Measurements from ENCODE around the gene HSPD1. TPM values are rescaled to one million over a fixed set of nuclear protein-coding genes. Genes with fewer than 3 reads are reported as not detected.

HSPD1 gene
- total RNA-seq, 1 donor from 2014 or later, result 391 TPM

DNA sequence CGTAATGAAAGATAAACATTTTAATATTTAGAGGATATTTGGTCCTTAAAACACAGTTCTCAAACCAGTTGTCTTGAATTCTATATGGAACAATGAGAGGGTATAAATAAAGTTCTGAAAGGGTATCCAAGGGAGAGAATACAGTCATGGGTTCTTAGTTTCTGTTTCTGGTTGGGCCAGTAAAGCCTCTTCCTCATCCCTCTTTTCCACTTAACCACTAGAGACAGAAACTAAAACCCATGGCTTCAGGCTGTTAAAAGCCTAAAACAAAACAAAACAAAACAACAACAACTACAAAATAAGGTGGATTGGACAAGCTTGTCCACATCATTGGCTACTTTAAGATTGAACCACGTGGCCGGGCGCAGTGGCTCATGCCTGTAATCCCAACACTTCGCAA is 27.5 kb downstream of the HSPD1 start:
- TF ChIP-seq, protein P1, sequence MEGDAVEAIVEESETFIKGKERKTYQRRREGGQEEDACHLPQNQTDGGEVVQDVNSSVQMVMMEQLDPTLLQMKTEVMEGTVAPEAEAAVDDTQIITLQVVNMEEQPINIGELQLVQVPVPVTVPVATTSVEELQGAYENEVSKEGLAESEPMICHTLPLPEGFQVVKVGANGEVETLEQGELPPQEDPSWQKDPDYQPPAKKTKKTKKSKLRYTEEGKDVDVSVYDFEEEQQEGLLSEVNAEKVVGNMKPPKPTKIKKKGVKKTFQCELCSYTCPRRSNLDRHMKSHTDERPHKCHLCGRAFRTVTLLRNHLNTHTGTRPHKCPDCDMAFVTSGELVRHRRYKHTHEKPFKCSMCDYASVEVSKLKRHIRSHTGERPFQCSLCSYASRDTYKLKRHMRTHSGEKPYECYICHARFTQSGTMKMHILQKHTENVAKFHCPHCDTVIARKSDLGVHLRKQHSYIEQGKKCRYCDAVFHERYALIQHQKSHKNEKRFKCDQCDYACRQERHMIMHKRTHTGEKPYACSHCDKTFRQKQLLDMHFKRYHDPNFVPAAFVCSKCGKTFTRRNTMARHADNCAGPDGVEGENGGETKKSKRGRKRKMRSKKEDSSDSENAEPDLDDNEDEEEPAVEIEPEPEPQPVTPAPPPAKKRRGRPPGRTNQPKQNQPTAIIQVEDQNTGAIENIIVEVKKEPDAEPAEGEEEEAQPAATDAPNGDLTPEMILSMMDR (IDR thresholded peaks at IDR 0.05; ENCODE audit: insufficient read depth, low read length, severe bottlenecking), result no peak
- Histone ChIP-seq H3K27me3 (ENCODE audit: control insufficient read depth, insufficient read depth, low read length) (no peaks in the 10 kb centered on the region), H3K36me3 (ENCODE audit: control insufficient read depth, insufficient read depth, low read length) (peaks cover 7% of the 10 kb centered on the region), H3K4me3 (ENCODE audit: low read depth, low read length) (no peak overlapping the region)
- DNase-seq (ENCODE audit: low read depth) (no peak), FAIRE-seq (no peak)

DNA sequence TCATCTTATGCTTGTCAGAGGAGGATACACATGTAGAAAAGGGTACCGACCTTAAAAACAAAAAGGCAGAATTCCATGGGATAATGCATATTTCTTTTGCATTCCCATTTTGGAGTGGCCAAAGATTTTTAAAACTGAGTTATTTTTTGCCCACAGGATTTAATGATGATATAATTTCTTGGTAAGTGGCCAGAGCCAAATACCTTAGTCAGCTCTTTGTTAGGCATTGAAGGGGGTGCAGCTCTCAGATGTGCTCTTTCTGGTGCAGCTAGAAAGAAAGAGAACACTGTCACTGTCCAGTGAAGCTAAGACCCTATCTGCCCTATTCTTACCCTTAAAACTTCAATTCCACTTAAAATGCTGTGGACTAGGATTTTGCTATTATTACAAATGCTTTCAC is 35.5 kb downstream of the HSPD1 start:
- no peak for FAIRE-seq

GRCh38 chr2:197461057-197461456 is 38.6 kb downstream of the HSPD1 start:
- Histone ChIP-seq H3K27me3 (ENCODE audit: control insufficient read depth, insufficient read depth, low read length) (no peaks in the 10 kb centered on the region), H3K4me3 (ENCODE audit: low read depth, low read length) (no peak overlapping the region), H3K36me3 (ENCODE audit: control insufficient read depth, insufficient read depth, low read length) (peaks cover 4% of the 10 kb centered on the region)
- FAIRE-seq (no peak), DNase-seq (ENCODE audit: low read depth) (peak; percentile 23)
- TF ChIP-seq, protein P1 (IDR thresholded peaks at IDR 0.05; ENCODE audit: insufficient read depth, low read length, severe bottlenecking), result no peak

More for the DNA sequence above, 35.5 kb downstream of the HSPD1 start:
- DNase-seq (ENCODE audit: low read depth), result no peak
- Histone ChIP-seq H3K27me3 (ENCODE audit: control insufficient read depth, insufficient read depth, low read length) (no peaks in the 10 kb centered on the region), H3K4me3 (ENCODE audit: low read depth, low read length) (no peak overlapping the region), H3K36me3 (ENCODE audit: control insufficient read depth, insufficient read depth, low read length) (peaks cover 4% of the 10 kb centered on the region)
- TF ChIP-seq, protein P1 (IDR thresholded peaks at IDR 0.05; ENCODE audit: insufficient read depth, low read length, severe bottlenecking), result no peak

DNA sequence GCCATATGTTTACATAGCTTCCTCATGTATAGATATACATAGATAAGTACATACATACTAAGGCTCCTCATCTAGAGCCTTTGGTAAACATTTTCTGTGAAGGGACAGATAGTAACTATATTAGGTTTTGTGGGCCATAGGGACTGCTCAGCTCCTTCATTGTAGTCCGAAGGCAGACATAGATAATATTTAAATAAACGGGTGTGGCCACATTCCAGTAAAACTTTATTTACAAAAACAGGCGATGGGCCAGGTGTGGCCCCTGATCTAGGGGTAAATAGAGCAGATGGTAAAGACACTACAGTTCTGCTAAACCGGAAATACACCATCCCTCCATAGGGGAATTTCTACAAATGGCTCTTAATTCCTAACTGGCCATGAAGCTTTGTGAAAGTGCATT is 39.0 kb downstream of the HSPD1 start:
- TF ChIP-seq, protein P1 (IDR thresholded peaks at IDR 0.05; ENCODE audit: insufficient read depth, low read length, severe bottlenecking), result no peak
- Histone ChIP-seq H3K36me3 (ENCODE audit: control insufficient read depth, insufficient read depth, low read length) (peaks cover 3% of the 10 kb centered on the region), H3K27me3 (ENCODE audit: control insufficient read depth, insufficient read depth, low read length) (no peaks in the 10 kb centered on the region), H3K4me3 (ENCODE audit: low read depth, low read length) (no peak overlapping the region)
- FAIRE-seq (no peak), DNase-seq (ENCODE audit: low read depth) (no peak)

DNA sequence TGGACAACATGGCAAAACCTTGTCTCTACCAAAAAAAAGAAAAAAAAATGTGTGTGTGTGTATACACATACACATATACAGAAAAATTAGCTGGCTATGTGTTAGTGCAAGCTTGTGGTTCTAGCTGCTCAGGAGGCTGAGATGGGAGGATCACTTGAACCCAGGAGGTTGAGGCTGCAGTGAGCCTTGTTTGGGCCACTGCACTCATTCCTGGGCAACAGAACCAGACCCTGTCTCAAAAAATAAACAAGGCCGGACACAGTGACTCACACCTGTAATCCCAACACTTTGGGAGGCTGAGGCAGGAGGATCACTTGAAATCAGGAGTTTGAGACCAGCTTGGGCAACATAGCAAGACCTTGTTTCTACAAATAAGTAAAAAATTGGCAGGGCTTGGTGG is 44.2 kb downstream of the HSPD1 start:
- FAIRE-seq (no peak), DNase-seq (ENCODE audit: low read depth) (no peak)
- Histone ChIP-seq H3K27me3 (ENCODE audit: control insufficient read depth, insufficient read depth, low read length) (no peaks in the 10 kb centered on the region), H3K36me3 (ENCODE audit: control insufficient read depth, insufficient read depth, low read length) (no peaks in the 10 kb centered on the region), H3K4me3 (ENCODE audit: low read depth, low read length) (no peak overlapping the region)
- TF ChIP-seq, protein P1 (IDR thresholded peaks at IDR 0.05; ENCODE audit: insufficient read depth, low read length, severe bottlenecking), result no peak

DNA sequence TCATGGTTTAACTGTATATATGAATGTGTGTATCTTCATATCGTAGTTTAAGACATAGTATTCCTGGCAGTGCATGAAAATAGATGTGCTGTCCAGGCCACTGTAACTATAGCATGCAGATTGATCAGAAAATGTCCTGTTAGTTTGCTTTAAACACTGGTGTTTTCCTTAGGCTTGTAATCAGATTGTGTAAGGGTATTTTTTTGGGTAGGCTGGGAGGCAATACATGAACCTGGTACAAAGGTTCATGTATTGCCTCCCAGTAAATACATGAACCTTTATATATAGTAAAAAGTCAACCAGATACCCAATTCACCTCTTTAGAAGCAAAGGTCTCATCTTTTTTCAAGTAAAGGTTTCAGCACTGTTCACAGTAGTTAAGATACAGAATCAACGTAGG is 44.7 kb downstream of the HSPD1 start:
- Histone ChIP-seq H3K4me3 (ENCODE audit: low read depth, low read length) (no peak overlapping the region), H3K36me3 (ENCODE audit: control insufficient read depth, insufficient read depth, low read length) (no peaks in the 10 kb centered on the region), H3K27me3 (ENCODE audit: control insufficient read depth, insufficient read depth, low read length) (no peaks in the 10 kb centered on the region)
- DNase-seq (ENCODE audit: low read depth) (no peak), FAIRE-seq (no peak)
- TF ChIP-seq, protein P1 (IDR thresholded peaks at IDR 0.05; ENCODE audit: insufficient read depth, low read length, severe bottlenecking), result no peak
